C4-2B (cell line): Measurements from ENCODE around the gene URGCP.

Experiments used
- H3K27ac ChIP-seq: fragments of 450-650 bp; 2 replicates; pipeline ENCODE4 v1.5.1; 2017
- CTCF ChIP-seq: fragments of 450-650 bp; conservative IDR thresholded peaks from 2 replicates; pipeline ENCODE4 v1.5.1; 2017; ENCODE audit warnings: mild to moderate bottlenecking
- ZFX ChIP-seq: fragments of 450-650 bp; IDR thresholded peaks from 2 replicates; pipeline ENCODE4 v1.6.1; 2017

URGCP gene

GRCh38 chr7:43870316-43870715 is 36.1 kb downstream of the URGCP start:
- TF ChIP-seq CTCF (no peak), ZFX (no peak)
- no peak overlapping the region for H3K27ac ChIP-seq

- peak overlapping the region; percentile 84 for H3K27ac ChIP-seq
- TF ChIP-seq CTCF (no peak), ZFX (no peak)
Observed at GRCh38 chr7:43869867-43870240, 36.5 kb downstream of the URGCP start.

- peak within 1 kb of the TSS; percentile 84 for H3K27ac ChIP-seq
- TF ChIP-seq CTCF (no peak), ZFX (peak; percentile 66; the same call in 1 of the 2 replicates)
Observed at GRCh38 chr7:43869006-43869866, 37.2 kb downstream of the URGCP start, which contains the start of gene MRPS24. Gene MRPS24, minus strand, starts transcription at chr7:43869517. Its CDS starts 22 bp downstream, at chr7:43869495.

- TF ChIP-seq CTCF (no peak), ZFX (no peak)
- peak overlapping the region; percentile 84 for H3K27ac ChIP-seq
Observed at GRCh38 chr7:43868681-43869005, 37.8 kb downstream of the URGCP start.

GRCh38 chr7:43868181-43868580 is 38.2 kb downstream of the URGCP start:
- TF ChIP-seq ZFX (no peak), CTCF (no peak)
- no peak overlapping the region for H3K27ac ChIP-seq

GRCh38 chr7:43865277-43865676 is 41.1 kb downstream of the URGCP start:
- TF ChIP-seq CTCF (no peak), ZFX (no peak)
- H3K27ac ChIP-seq: no peak overlapping the region

GRCh38 chr7:43864126-43864525 is 42.3 kb downstream of the URGCP start:
- H3K27ac ChIP-seq: no peak overlapping the region
- TF ChIP-seq CTCF: no peak
- TF ChIP-seq ZFX: no peak
